Hepatocyte (in vitro differentiated cells): ENCODE results near the gene ADAMTSL3.

ENCODE experiments used
- CTCF ChIP-seq: fragments of 200-600 bp; sonication (generic); IDR thresholded peaks from 2 replicates; pipeline ENCODE4 v1.5.1; 2016; ENCODE audit warnings: antibody characterized with exemption, mild to moderate bottlenecking; ENCODE audit not compliant: poor library complexity
- EZH2 ChIP-seq: fragments of 200-600 bp; sonication (generic); IDR thresholded peaks from 2 replicates; pipeline ENCODE4 v1.6.1; 2016; ENCODE audit warnings: antibody characterized with exemption, mild to moderate bottlenecking, borderline replicate concordance
- EZH2phosphoT487 ChIP-seq: fragments of 200-600 bp; sonication (generic); IDR thresholded peaks from one replicate; pipeline ENCODE4 v1.6.1; 2018; ENCODE audit warnings: antibody characterized with exemption, mild to moderate bottlenecking, low read depth, moderate library complexity; ENCODE audit not compliant: unreplicated experiment, severe bottlenecking

GRCh38 chr15:83613714-83614113, 40.2 kb upstream of the ADAMTSL3 start:
- TF ChIP-seq CTCF = no peak
- no peak for TF ChIP-seq EZH2phosphoT487
- TF ChIP-seq EZH2 = no peak
